HCT116 (cell line): Measurements from ENCODE around the gene PKM.

Experiments used
- CBX3 ChIP-seq: IDR thresholded peaks from 2 replicates; pipeline ENCODE4 v1.6.1; 2012; ENCODE audit warnings: low read depth
- CTCF ChIP-seq, 3 experiments: fragments of 200-600 bp in 1 of 3; sonication (generic) in 1 of 3; IDR thresholded peaks in 2 of 3; conservative IDR thresholded peaks in 1 of 3; 2 replicates each; pipeline ENCODE4 v1.5.1; 2012 to 2017; ENCODE audit warnings: low read depth in 2 of 3, low read length in 2 of 3, antibody characterized with exemption in 1 of 3, borderline replicate concordance in 1 of 3, control low read depth in 1 of 3, mild to moderate bottlenecking in 1 of 3, mixed read lengths in 1 of 3, mixed run types in 1 of 3, moderate library complexity in 1 of 3; ENCODE audit not compliant: insufficient read depth in 1 of 3
- EZH2 ChIP-seq: fragments of 200-600 bp; sonication (generic); IDR thresholded peaks from 2 replicates; pipeline ENCODE4 v1.6.1; 2017; ENCODE audit warnings: antibody characterized with exemption, mixed run types
- EZH2phosphoT487 ChIP-seq: fragments of 200-600 bp; IDR thresholded peaks from 2 replicates; pipeline ENCODE4 v1.6.1; 2018; ENCODE audit warnings: antibody characterized with exemption, borderline replicate concordance
- MAX ChIP-seq: IDR thresholded peaks from 2 replicates; pipeline ENCODE4 v1.6.1; 2012
- POLR2A ChIP-seq: IDR thresholded peaks from 2 replicates; pipeline ENCODE4 v1.7.0; 2011; ENCODE audit warnings: borderline replicate concordance; ENCODE audit not compliant: insufficient read depth, insufficient read length; ENCODE audit errors: extremely low read depth
- POLR2AphosphoS5 ChIP-seq: IDR thresholded peaks from 2 replicates; pipeline ENCODE4 v1.6.1; 2011; ENCODE audit warnings: mild to moderate bottlenecking, low read depth, low read length, moderate library complexity
- RAD21 ChIP-seq: IDR thresholded peaks from 2 replicates; pipeline ENCODE4 v1.6.1; 2012; ENCODE audit warnings: low read depth, mild to moderate bottlenecking
- REST ChIP-seq: IDR thresholded peaks from 2 replicates; pipeline ENCODE4 v1.6.1; 2012; ENCODE audit warnings: low read depth
- TCF7L2 ChIP-seq: IDR thresholded peaks from 2 replicates; pipeline ENCODE4 v1.7.0; 2011; ENCODE audit warnings: borderline replicate concordance, inconsistent platforms; ENCODE audit not compliant: insufficient read depth, insufficient read length; ENCODE audit errors: extremely low read depth
- YY1 ChIP-seq: IDR thresholded peaks from 2 replicates; pipeline ENCODE4 v1.6.1; 2011; ENCODE audit warnings: low read length, low read depth, moderate library complexity, mild to moderate bottlenecking; ENCODE audit not compliant: insufficient replicate concordance; ENCODE audit errors: extremely low read depth
- ZBTB33 ChIP-seq: IDR thresholded peaks from 2 replicates; pipeline ENCODE4 v1.6.1; 2011; ENCODE audit warnings: mild to moderate bottlenecking, low read length, moderate library complexity; ENCODE audit not compliant: insufficient replicate concordance; ENCODE audit errors: extremely low read depth
- ZFX ChIP-seq: fragments of 450-650 bp; IDR thresholded peaks from 2 replicates; pipeline ENCODE4 v1.6.1; 2017
- ZNF274 ChIP-seq: fragments of 200-500 bp; sonication (Bioruptor generic); IDR thresholded peaks from 2 replicates; pipeline ENCODE4 v1.6.1; 2014; ENCODE audit warnings: mild to moderate bottlenecking, low read depth, low read length, inconsistent platforms

- TF ChIP-seq CTCF (IDR thresholded peaks at IDR 0.05 in 2 of 3, conservative IDR thresholded peaks at IDR 0.05 in 1 of 3; ENCODE audit: borderline replicate concordance in 1 of 3, insufficient read depth in 1 of 3, low read depth in 2 of 3, low read length in 2 of 3), result peak; percentile 59 to 95 (median 86); a peak in 5 of 6 replicates
- no peak for TF ChIP-seq EZH2
- TF ChIP-seq ZFX, result no peak
- no peak for TF ChIP-seq EZH2phosphoT487
- no peak for TF ChIP-seq POLR2A
- TF ChIP-seq ZBTB33, result no peak
- peak; percentile 46; the same call in 1 of the 2 replicates for TF ChIP-seq POLR2AphosphoS5
- TF ChIP-seq MAX, result no peak
- TF ChIP-seq RAD21, result peak; percentile 86
- no peak for TF ChIP-seq YY1
- no peak for TF ChIP-seq REST
- TF ChIP-seq ZNF274, result no peak
- TF ChIP-seq TCF7L2, result no peak
- TF ChIP-seq CBX3, result 0 out of 2 replicates have a peak, but pooled peaks have one; percentile 29
Observed at GRCh38 chr15:72199721-72200212, 31.2 kb downstream of the PKM start.
